Right lobe of liver (tissue), 6 donors: ENCODE measurements around the gene PRRT3. TPM values are rescaled to one million over a fixed set of nuclear protein-coding genes. Genes with fewer than 3 reads are reported as not detected.
A peak's percentile ranks its signal among the peaks of the same experiment; 100 is the strongest.

Experiments
- ATAC-seq, 4 donors: fragments of 200-7000 bp; cut with Tn5 transposase; one replicate each; pipeline ENCODE4 v1.9.1; 2020; ENCODE audit warnings: mild to moderate bottlenecking in 4 of 4, moderate library complexity in 4 of 4
- DNase-seq, 3 donors: peaks; one replicate each; pipeline ENCODE4 v3.0.0-alpha.2; 2020
- H3K27ac ChIP-seq, 3 donors: fragments of 200-600 bp; one replicate each; pipeline ENCODE4 v1.8.0; 2022
- H3K27me3 ChIP-seq, 2 donors: fragments of 200-600 bp; one replicate each; pipeline ENCODE4 v1.8.0; 2022
- H3K36me3 ChIP-seq, 4 donors: fragments of 200-600 bp; sonication (generic) in 1 of 4; one replicate each; pipeline versions ENCODE4 v1.5.1 to v1.8.0; 2017 to 2022; ENCODE audit warnings: control low read depth in 1 of 4
- H3K4me1 ChIP-seq, 4 donors: fragments of 200-600 bp; sonication (generic) in 1 of 4; one replicate each; pipeline versions ENCODE4 v1.5.1 to v1.8.0; 2017 to 2022; ENCODE audit warnings: control low read depth in 1 of 4
- H3K4me3 ChIP-seq, 3 donors: fragments of 200-600 bp; one replicate each; pipeline ENCODE4 v1.8.0; 2022
- H3K9me3 ChIP-seq, 4 donors: fragments of 200-600 bp; sonication (generic) in 1 of 4; one replicate each; pipeline versions ENCODE4 v1.5.1 to v1.8.0; 2017 to 2022; ENCODE audit warnings: control low read depth in 1 of 4
- CTCF ChIP-seq, 4 donors: fragments of 200-600 bp in 3 of 4; fragments of 450-650 bp in 1 of 4; IDR thresholded peaks; one replicate each; pipeline versions ENCODE4 v1.5.1 to v1.8.0; 2016 to 2022; ENCODE audit warnings: antibody characterized with exemption in 4 of 4, mild to moderate bottlenecking in 2 of 4
- POLR2A ChIP-seq: fragments of 450-650 bp; IDR thresholded peaks from one replicate; pipeline ENCODE4 v1.6.1; 2017; ENCODE audit warnings: antibody characterized with exemption, mild to moderate bottlenecking
- WGBS: methylation state at CpG from one replicate; pipeline ENCODE4 v1.1.6; 2018; ENCODE audit warnings: low coverage, low lambda C conversion rate; ENCODE audit not compliant: insufficient coverage; ENCODE audit errors: missing lambda C conversion rate; 5-methylcytosine and 5-hydroxymethylcytosine counted together
- intact Hi-C, 2 donors: fragments of 100-400 bp; cut with DNase I; formaldehyde crosslinking; loops; one replicate each; pipeline versions ENCODE4 v1.11.2 to v1.14.1; 2022
- total RNA-seq, 6 experiments: library from RNA; depleted of rRNA in 2 of 6; stranded (reverse); fragments of >200 nt in 2 of 6; fragmentation: NEBNext Ultra II Directional in 3 of 6; extraction: Animal tissue kit (Norgen Biotek cat#: 25700) in 3 of 6; gene quantifications; one replicate each; pipeline versions ENCODE4 v1.1.0 to v1.2.4, GENCODE V29; 2016 to 2023
- donor health status: DM: no; HTN: yes; CAD: no.
- donor health status: DM: no; HTN: no; CAD: no.
- donor health status: DM: no; HTN: no; CAD: no.
- donor health status: DM: no; HTN: yes; CAD: no.
- donor health status: DM: no; HTN: yes; CAD: no.

Gene PRRT3
- total RNA-seq, 6 experiments from 2014 or later, result 0.19 to 0.92 (median 0.35) TPM

GRCh38 chr3:9906480-9906879 lies 45.7 kb downstream of the PRRT3 start:
- Histone ChIP-seq H3K27me3 (no peaks in the 10 kb centered on the region), H3K4me1 (peaks cover 0 to 48% (median 22%) of the 10 kb centered on the region in 4 donors), H3K36me3 (no peaks in the 10 kb centered on the region), H3K9me3 (no peaks in the 10 kb centered on the region), H3K27ac (no peak overlapping the region), H3K4me3 (no peak overlapping the region)
- intact Hi-C loops, result no loop called here
- DNase-seq, result peak in 1 of 3 donors; percentile 59
- TF ChIP-seq POLR2A (no peak), CTCF (IDR thresholded peaks at IDR 0.05) (no peak)
- no peak for ATAC-seq
- WGBS, result 63% methylated on average over 1 of the region's 5 CpGs

DNA sequence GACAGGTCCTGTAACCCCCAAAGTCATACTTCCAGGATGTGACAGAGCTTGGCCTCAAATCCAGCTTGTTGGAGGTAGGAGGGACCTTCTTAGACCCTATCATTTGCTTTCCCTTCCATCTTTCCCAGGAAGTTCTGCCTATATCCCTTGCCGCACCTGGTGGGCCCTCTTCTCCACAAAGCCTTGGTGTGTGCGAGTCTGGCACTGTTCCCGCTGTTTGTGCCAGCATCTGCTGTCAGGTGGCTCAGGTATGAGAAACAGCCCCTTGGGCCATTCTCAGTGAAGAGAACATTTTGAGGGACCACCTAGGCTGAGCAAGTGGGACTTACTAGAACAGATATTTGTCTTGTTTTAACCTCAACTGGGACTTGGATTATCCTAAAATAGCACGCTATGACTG lies 48.3 kb downstream of the PRRT3 start:
- Histone ChIP-seq H3K9me3 (no peaks in the 10 kb centered on the region), H3K4me1 (peaks cover 0 to 36% (median 13%) of the 10 kb centered on the region in 4 donors), H3K27me3 (no peaks in the 10 kb centered on the region), H3K27ac (no peak overlapping the region), H3K36me3 (no peaks in the 10 kb centered on the region), H3K4me3 (no peak overlapping the region)
- 89% methylated on average over 4 of the region's 4 CpGs for WGBS
- DNase-seq (no peak), ATAC-seq (no peak)
- no peak for TF ChIP-seq POLR2A
- no peak for TF ChIP-seq CTCF (IDR thresholded peaks at IDR 0.05)
- intact Hi-C loops, result no loop called here

GRCh38 chr3:9903238-9903624 lies 49.0 kb downstream of the PRRT3 start:
- ATAC-seq, result peak in 1 of 4 donors; percentile 52
- Histone ChIP-seq H3K36me3 (no peaks in the 10 kb centered on the region), H3K27ac (peak overlapping the region in 2 of 3 donors; percentile 7 to 29), H3K27me3 (no peaks in the 10 kb centered on the region), H3K9me3 (no peaks in the 10 kb centered on the region), H3K4me1 (peaks cover 0 to 36% (median 13%) of the 10 kb centered on the region in 4 donors), H3K4me3 (peak overlapping the region in 1 of 3 donors; percentile 13)
- WGBS, result 6% methylated on average over 4 of the region's 4 CpGs
- intact Hi-C loops, result no loop called here
- no peak for DNase-seq
- no peak for TF ChIP-seq POLR2A
- no peak for TF ChIP-seq CTCF (IDR thresholded peaks at IDR 0.05)

DNA sequence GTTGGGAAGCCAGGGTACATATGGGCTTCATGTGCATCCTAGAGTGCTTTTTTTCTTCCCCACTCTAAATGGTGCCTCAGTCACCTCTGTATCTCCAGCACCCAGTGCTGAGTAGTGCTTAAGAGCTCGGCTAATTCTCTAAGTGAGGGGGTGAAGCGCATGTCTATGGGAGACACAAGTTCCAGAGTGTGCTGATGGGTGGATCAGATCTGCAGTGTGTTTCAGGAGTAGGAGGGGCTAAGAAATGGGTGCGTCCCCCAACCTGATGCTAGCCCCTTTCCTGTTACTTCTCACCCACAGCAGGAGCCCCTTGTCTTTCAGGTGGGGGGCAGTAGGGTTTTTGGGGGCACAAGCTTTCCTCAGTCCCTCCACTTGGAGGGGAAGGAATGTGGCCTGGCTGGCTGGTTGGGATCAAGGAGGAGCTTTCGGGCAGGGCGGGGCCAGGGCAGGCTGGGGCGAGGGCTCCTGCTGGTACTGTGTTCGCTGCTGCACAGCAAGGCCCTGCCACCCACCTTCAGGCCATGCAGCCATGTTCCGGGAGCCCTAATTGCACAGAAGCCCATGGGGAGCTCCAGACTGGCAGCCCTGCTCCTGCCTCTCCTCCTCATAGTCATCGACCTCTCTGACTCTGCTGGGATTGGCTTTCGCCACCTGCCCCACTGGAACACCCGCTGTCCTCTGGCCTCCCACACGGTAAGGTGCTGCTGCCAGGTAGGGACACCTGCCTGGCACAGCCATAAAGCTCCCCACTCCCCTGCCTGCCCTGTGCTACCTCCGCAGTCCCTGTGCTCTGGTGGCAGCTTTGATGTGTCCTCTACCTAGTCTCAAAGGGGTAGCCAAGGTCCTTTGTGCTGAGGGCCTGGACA lies 49.6 kb downstream of the PRRT3 start, which contains the start of gene IL17RE:
Gene IL17RE (plus strand): TSS at position 477 of the 866 bp plus-strand sequence. CDS start 85 bp downstream, at position 562.
- ATAC-seq (peak; percentile 17 to 68 (median 44)), DNase-seq (peak in 2 of 3 donors; percentile 71 to 78)
- H3K27me3 ChIP-seq, result no peaks in the 10 kb centered on the region
- 44% methylated on average over 1 of the region's 13 CpGs for WGBS
- H3K9me3 ChIP-seq, result no peaks in the 10 kb centered on the region
- intact Hi-C loops, result no loop called here
- peak within 1 kb of the TSS in 2 of 3 donors; percentile 7 to 29 for H3K27ac ChIP-seq
- H3K4me1 ChIP-seq, result peaks cover 0 to 34% (median 12%) of the 10 kb centered on the region in 4 donors
- no peaks in the 10 kb centered on the region for H3K36me3 ChIP-seq
- TF ChIP-seq POLR2A (no peak), CTCF (IDR thresholded peaks at IDR 0.05) (no peak)
- H3K4me3 ChIP-seq, result peak within 1 kb of the TSS in 1 of 3 donors; percentile 13
